Lung (tissue), 12 donors: ENCODE measurements around the gene RTTN. TPM values are rescaled to one million over a fixed set of nuclear protein-coding genes. Genes with fewer than 3 reads are reported as not detected.
"Not testable (repeated sequence)": the region's sequence is repeated elsewhere in the genome, so short reads cannot be mapped to it uniquely, and the experiment has no call there.

Experiments used
- ATAC-seq: fragments of 200-7000 bp; cut with Tn5 transposase; one replicate; pipeline ENCODE4 v1.9.1; 2020; ENCODE audit warnings: moderate number of reproducible peaks; ENCODE audit not compliant: insufficient read depth, low FRiP score
- DNase-seq, 3 donors: peaks; one replicate each; pipeline ENCODE4 v3.0.0-alpha.2; 2013 to 2017
- H3K27ac ChIP-seq, 2 donors: one replicate each; pipeline ENCODE4 v1.5.1; 2013; ENCODE audit warnings: mild to moderate bottlenecking in 2 of 2, moderate library complexity in 2 of 2, control low read depth in 1 of 2, inconsistent platforms in 1 of 2, low read depth in 1 of 2, low read length in 1 of 2
- H3K27me3 ChIP-seq, 3 donors: one replicate each; pipeline ENCODE4 v1.5.1; 2013; ENCODE audit warnings: low read length in 2 of 3; ENCODE audit not compliant: control insufficient read depth in 3 of 3, insufficient read depth in 3 of 3
- H3K36me3 ChIP-seq, 4 donors: one replicate each; pipeline ENCODE4 v1.5.1; 2013; ENCODE audit warnings: low read length in 4 of 4, mild to moderate bottlenecking in 1 of 4, moderate library complexity in 1 of 4; ENCODE audit not compliant: control insufficient read depth in 4 of 4, insufficient read depth in 4 of 4
- H3K4me1 ChIP-seq, 5 donors: one replicate each; pipeline ENCODE4 v1.5.1; 2013; ENCODE audit warnings: low read length in 5 of 5, mild to moderate bottlenecking in 2 of 5, moderate library complexity in 1 of 5; ENCODE audit not compliant: control insufficient read depth in 5 of 5, insufficient read depth in 5 of 5
- H3K4me3 ChIP-seq: one replicate; pipeline ENCODE4 v1.5.1; 2013; ENCODE audit warnings: mild to moderate bottlenecking, control low read depth, moderate library complexity
- H3K9ac ChIP-seq, 2 donors: one replicate each; pipeline ENCODE4 v1.5.1; 2013; ENCODE audit warnings: low read length in 2 of 2, control low read depth in 1 of 2; ENCODE audit not compliant: insufficient read depth in 1 of 2
- H3K9me3 ChIP-seq, 4 donors: one replicate each; pipeline ENCODE4 v1.5.1; 2013; ENCODE audit warnings: low read length in 3 of 4, mild to moderate bottlenecking in 1 of 4, moderate library complexity in 1 of 4; ENCODE audit not compliant: control insufficient read depth in 4 of 4, insufficient read depth in 3 of 4
- WGBS, 2 donors: extraction: QIAGEN DNeasy Blood & Tissue Kit; methylation state at CpG; one replicate each; pipeline ENCODE4 v1.1.7; 2013; 5-methylcytosine and 5-hydroxymethylcytosine counted together
- polyA plus RNA-seq, 2 donors: library from polyadenylated mRNA; stranded (reverse); fragments of 200-250 nt; gene quantifications; one replicate each; pipeline ENCODE4 v1.2.1, GENCODE V29; 2013
- total RNA-seq, 2 donors: library from RNA; depleted of rRNA in 1 of 2; stranded (reverse); fragments of >200 nt in 1 of 2; gene quantifications; one replicate each; pipeline ENCODE4 v1.2.1, GENCODE V29; 2014 to 2021
- TF ChIP-seq, protein P1 (sequence below): IDR thresholded peaks from 2 replicates; pipeline ENCODE4 v1.5.1; 2012; ENCODE audit warnings: mild to moderate bottlenecking; ENCODE audit errors: control extremely low read depth, extremely low read depth
- donor health status: control.
- donor health status: control.
- donor health status: Bipolar disorder and iron deficiency.
- donor health status: healthy.
- donor health status: DM: yes; HTN: yes; CAD: no.

Gene RTTN
- total and polyA plus RNA-seq, 4 donors = 2.1 to 50.8 (median 9.2) TPM

DNA sequence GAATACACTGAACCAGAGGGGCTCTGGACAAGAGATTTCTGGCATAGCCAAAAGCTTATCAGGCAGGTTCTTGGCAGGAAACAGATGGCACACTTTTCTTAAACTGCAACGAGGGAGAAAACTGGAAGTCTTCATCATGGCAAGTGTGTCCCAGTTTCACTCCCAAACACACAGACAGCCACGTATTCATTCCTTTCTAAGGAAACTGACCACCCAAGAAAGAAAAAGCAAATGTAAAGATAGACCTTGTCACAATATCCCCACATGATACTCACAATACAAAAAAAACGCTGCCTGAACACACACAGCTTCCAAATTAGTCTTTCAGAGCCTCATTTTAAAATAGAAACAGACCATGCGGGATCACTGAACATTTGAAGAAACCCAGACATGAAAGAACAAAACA is 40.6 kb upstream of the RTTN start:
- Histone ChIP-seq H3K4me3 (no peak overlapping the region), H3K27ac (peak overlapping the region in 1 of 2 donors; percentile 66), H3K9me3 (no peaks in the 10 kb centered on the region), H3K36me3 (no peaks in the 10 kb centered on the region), H3K27me3 (no peaks in the 10 kb centered on the region), H3K9ac (no peak overlapping the region), H3K4me1 (peaks cover 0 to 4% (median 0%) of the 10 kb centered on the region in 5 donors)
- TF ChIP-seq, protein P1, sequence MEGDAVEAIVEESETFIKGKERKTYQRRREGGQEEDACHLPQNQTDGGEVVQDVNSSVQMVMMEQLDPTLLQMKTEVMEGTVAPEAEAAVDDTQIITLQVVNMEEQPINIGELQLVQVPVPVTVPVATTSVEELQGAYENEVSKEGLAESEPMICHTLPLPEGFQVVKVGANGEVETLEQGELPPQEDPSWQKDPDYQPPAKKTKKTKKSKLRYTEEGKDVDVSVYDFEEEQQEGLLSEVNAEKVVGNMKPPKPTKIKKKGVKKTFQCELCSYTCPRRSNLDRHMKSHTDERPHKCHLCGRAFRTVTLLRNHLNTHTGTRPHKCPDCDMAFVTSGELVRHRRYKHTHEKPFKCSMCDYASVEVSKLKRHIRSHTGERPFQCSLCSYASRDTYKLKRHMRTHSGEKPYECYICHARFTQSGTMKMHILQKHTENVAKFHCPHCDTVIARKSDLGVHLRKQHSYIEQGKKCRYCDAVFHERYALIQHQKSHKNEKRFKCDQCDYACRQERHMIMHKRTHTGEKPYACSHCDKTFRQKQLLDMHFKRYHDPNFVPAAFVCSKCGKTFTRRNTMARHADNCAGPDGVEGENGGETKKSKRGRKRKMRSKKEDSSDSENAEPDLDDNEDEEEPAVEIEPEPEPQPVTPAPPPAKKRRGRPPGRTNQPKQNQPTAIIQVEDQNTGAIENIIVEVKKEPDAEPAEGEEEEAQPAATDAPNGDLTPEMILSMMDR = no peak
- peak in 2 of 3 donors; percentile 10 to 20 for DNase-seq
- 20 to 33% methylated on average over 4 of the region's 4 CpGs for WGBS, 2 donors
- no peak for ATAC-seq

DNA sequence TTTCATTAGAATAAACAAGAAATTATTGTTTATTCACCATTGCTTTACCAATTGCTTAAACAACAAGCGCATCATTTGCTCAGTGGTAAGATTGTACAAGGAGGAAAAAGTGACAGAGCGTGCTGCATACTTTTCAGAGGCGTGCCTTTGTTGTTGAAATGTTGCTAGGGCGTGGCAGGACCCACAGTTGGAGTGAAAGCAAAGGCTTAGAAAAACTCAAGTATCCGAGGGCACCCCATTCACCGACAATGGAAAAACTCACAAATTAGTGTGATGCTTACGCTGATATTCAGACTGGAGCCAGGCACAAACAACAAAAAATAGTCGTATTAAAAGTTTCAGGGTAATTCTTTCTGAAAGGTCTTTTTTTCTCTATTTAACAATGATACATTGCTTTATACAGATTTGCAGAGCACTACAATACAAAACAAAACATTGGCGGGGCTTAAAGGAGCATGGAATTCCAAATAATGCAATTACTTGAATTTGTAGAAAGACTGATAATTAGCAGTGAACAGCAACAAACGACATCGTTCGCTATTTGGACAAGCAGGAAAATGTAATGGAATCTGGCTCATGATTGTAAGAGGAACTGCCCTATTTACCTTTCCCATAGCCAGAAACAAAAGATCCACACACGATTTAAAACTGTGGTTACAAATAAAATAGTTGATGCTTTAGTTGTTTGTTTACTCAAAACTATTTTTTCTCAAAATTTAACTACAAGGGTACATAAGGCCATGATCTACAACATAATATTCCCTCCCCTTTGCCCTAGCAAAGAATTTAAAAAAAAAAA is 37.8 kb upstream of the RTTN start:
- DNase-seq (no peak), ATAC-seq (no peak)
- whole genome bisulfite sequencing, 2 donors = 68 to 75% methylated on average over 13 of the region's 13 CpGs
- peak overlapping the region in 1 of 2 donors; percentile 9 for H3K27ac ChIP-seq
- H3K36me3 ChIP-seq = no peaks in the 10 kb centered on the region
- TF ChIP-seq, protein P1 = no peak
- no peak overlapping the region for H3K9ac ChIP-seq
- H3K4me1 ChIP-seq = peaks cover 0 to 4% (median 0%) of the 10 kb centered on the region in 5 donors
- no peak overlapping the region for H3K4me3 ChIP-seq
- H3K27me3 ChIP-seq = no peaks in the 10 kb centered on the region
- no peaks in the 10 kb centered on the region for H3K9me3 ChIP-seq

GRCh38 chr18:70236921-70237320 is 31.4 kb upstream of the RTTN start:
- DNase-seq, H3K27ac ChIP-seq: not testable (repeated sequence)
- WGBS, 2 donors = 59 to 74% methylated on average over 7 of the region's 7 CpGs

GRCh38 chr18:70235478-70235877 is 30.0 kb upstream of the RTTN start:
- Histone ChIP-seq H3K4me3 (no peak overlapping the region), H3K9ac (no peak overlapping the region), H3K4me1 (no peaks in the 10 kb centered on the region), H3K36me3 (no peaks in the 10 kb centered on the region), H3K27me3 (no peaks in the 10 kb centered on the region), H3K27ac (no peak overlapping the region), H3K9me3 (no peaks in the 10 kb centered on the region)
- 94 to 97% methylated on average over 5 of the region's 5 CpGs for WGBS, 2 donors
- DNase-seq (no peak), ATAC-seq (no peak)
- TF ChIP-seq, protein P1 = no peak

More at GRCh38 chr18:70236921-70237320, 31.4 kb upstream of the RTTN start:
- not testable (repeated sequence) for H3K4me1 ChIP-seq, ATAC-seq, H3K36me3 ChIP-seq, H3K9me3 ChIP-seq, H3K27me3 ChIP-seq, H3K9ac ChIP-seq, H3K4me3 ChIP-seq
